H1 (cell line): Measurements from ENCODE around the gene MICALL2. TPM values are rescaled to one million over a fixed set of nuclear protein-coding genes. Genes with fewer than 3 reads are reported as not detected.
A peak's percentile ranks its signal among the peaks of the same experiment; 100 is the strongest.

ENCODE experiments used
- CTCF ChIA-PET: fragments of 300-600 bp; sonication (Branson Sonifier 250); formaldehyde crosslinking; loops from one replicate; lab custom pipeline; 2021; ENCODE audit not compliant: partially characterized antibody; lab: Charles Lee
- POLR2A ChIA-PET: fragments of 300-600 bp; sonication (Branson Sonifier 250); formaldehyde crosslinking; loops from one replicate; lab custom pipeline; 2021; ENCODE audit warnings: inconsistent platforms; ENCODE audit not compliant: partially characterized antibody; lab: Charles Lee
- DNase-seq, 2 experiments: peaks; one replicate each; pipeline versions ENCODE4 v3.0.0 to v3.0.0-alpha.2; 2010 to 2022; ENCODE audit warnings: low spot score in 2 of 2, low read depth in 1 of 2, mixed read lengths in 1 of 2
- FAIRE-seq: peaks from 2 replicates; lab custom pipeline; 2011; peaks lifted over from hg19 to GRCh38; lab: Jason Lieb, UNC
- H2AFZ ChIP-seq: 2 replicates; pipeline ENCODE4 v1.8.1; 2012; ENCODE audit warnings: low read length, inconsistent platforms
- H2AK5ac ChIP-seq: 2 replicates; pipeline ENCODE4 v1.6.1; 2013; ENCODE audit warnings: low read depth, low read length
- H2BK120ac ChIP-seq: replicated peaks from 2 replicates; pipeline ENCODE3; 2013; ENCODE audit warnings: low read depth, low read length, inconsistent platforms
- H2BK12ac ChIP-seq: 2 replicates; pipeline ENCODE4 v1.6.1; 2013; ENCODE audit warnings: low read depth, low read length
- H2BK15ac ChIP-seq: 2 replicates; pipeline ENCODE4 v1.6.1; 2013; ENCODE audit warnings: low read length
- H2BK20ac ChIP-seq: 2 replicates; pipeline ENCODE4 v1.6.1; 2013; ENCODE audit warnings: low read length
- H2BK5ac ChIP-seq: 2 replicates; pipeline ENCODE4 v1.6.1; 2013; ENCODE audit warnings: low read depth, low read length
- H3K14ac ChIP-seq: 2 replicates; pipeline ENCODE4 v1.6.1; 2013; ENCODE audit warnings: inconsistent platforms; ENCODE audit not compliant: insufficient read length
- H3K18ac ChIP-seq: 2 replicates; pipeline ENCODE4 v1.6.1; 2013; ENCODE audit warnings: low read length; ENCODE audit errors: extremely low read depth
- H3K23ac ChIP-seq: 2 replicates; pipeline ENCODE4 v1.6.1; 2013; ENCODE audit warnings: inconsistent platforms; ENCODE audit not compliant: insufficient read length
- H3K23me2 ChIP-seq: 2 replicates; pipeline ENCODE4 v1.6.1; 2013; ENCODE audit warnings: low read depth, low read length
- H3K27ac ChIP-seq: 2 replicates; pipeline ENCODE4 v1.6.1; 2011; ENCODE audit warnings: low read depth, low read length, inconsistent platforms
- H3K27me3 ChIP-seq, 4 experiments: replicated peaks in 1 of 4; 1 replicate in 1 of 4; 2 replicates in 3 of 4; pipeline versions ENCODE4 v1.6.1 to v1.8.1; 2011 to 2013; ENCODE audit warnings: low read length in 3 of 4, mild to moderate bottlenecking in 3 of 4, inconsistent platforms in 2 of 4, mixed read lengths in 2 of 4, moderate library complexity in 1 of 4; ENCODE audit not compliant: control insufficient read depth in 3 of 4, insufficient read depth in 3 of 4; ENCODE audit errors: extremely low read depth in 1 of 4
- H3K36me3 ChIP-seq, 4 experiments: 2 replicates each; pipeline versions ENCODE4 v1.6.1 to v1.8.1; 2011 to 2013; ENCODE audit warnings: mild to moderate bottlenecking in 4 of 4, low read length in 3 of 4, moderate library complexity in 2 of 4, control low read depth in 1 of 4, inconsistent platforms in 1 of 4; ENCODE audit not compliant: insufficient read depth in 4 of 4, control insufficient read depth in 2 of 4
- H3K4ac ChIP-seq: replicated peaks from 2 replicates; pipeline ENCODE3; 2013; ENCODE audit warnings: low read length, low read depth, mixed read lengths, inconsistent platforms; ENCODE audit not compliant: insufficient read length
- H3K4me1 ChIP-seq, 4 experiments: replicated peaks in 1 of 4; 1 replicate in 1 of 4; 2 replicates in 3 of 4; pipeline versions ENCODE4 v1.6.1 to v1.8.1; 2011 to 2013; ENCODE audit warnings: low read length in 3 of 4, inconsistent platforms in 2 of 4, mixed read lengths in 1 of 4; ENCODE audit not compliant: insufficient read depth in 4 of 4, control insufficient read depth in 3 of 4
- H3K4me2 ChIP-seq, 2 experiments: 2 replicates each; pipeline versions ENCODE4 v1.6.1 to v1.8.1; 2011 to 2013; ENCODE audit warnings: low read depth in 2 of 2, low read length in 2 of 2, control low read depth in 1 of 2, inconsistent platforms in 1 of 2, mild to moderate bottlenecking in 1 of 2; ENCODE audit not compliant: insufficient read depth in 1 of 2
- H3K4me3 ChIP-seq, 4 experiments: fragments of 200-600, 300-600 bp in 1 of 4; sonication (generic), shearing (Covaris generic), sonication (Bioruptor Twin) in 1 of 4; 2 replicates each; pipeline versions ENCODE4 v1.5.1 to v1.8.1; 2011 to 2016; ENCODE audit warnings: low read length in 4 of 4, low read depth in 3 of 4, control low read depth in 2 of 4, inconsistent platforms in 2 of 4, mild to moderate bottlenecking in 2 of 4, mixed read lengths in 1 of 4, moderate library complexity in 1 of 4; ENCODE audit not compliant: insufficient read depth in 2 of 4; ENCODE audit errors: extremely low read depth in 1 of 4
- H3K56ac ChIP-seq: replicated peaks from 2 replicates; pipeline ENCODE3; 2013; ENCODE audit warnings: low read depth, mild to moderate bottlenecking, mixed read lengths, low read length, inconsistent platforms; ENCODE audit not compliant: insufficient read length
- H3K79me1 ChIP-seq: 2 replicates; pipeline ENCODE4 v1.6.1; 2013; ENCODE audit warnings: low read depth, low read length, control low read depth
- H3K79me2 ChIP-seq, 2 experiments: 2 replicates each; pipeline versions ENCODE4 v1.6.1 to v1.8.1; 2012 to 2013; ENCODE audit warnings: low read length in 2 of 2, mild to moderate bottlenecking in 2 of 2, inconsistent platforms in 1 of 2; ENCODE audit not compliant: insufficient read depth in 2 of 2, control insufficient read depth in 1 of 2
- H3K9ac ChIP-seq, 4 experiments: replicated peaks in 1 of 4; 1 replicate in 1 of 4; 2 replicates in 3 of 4; pipeline versions ENCODE4 v1.6.1 to v1.8.1; 2011 to 2013; ENCODE audit warnings: low read depth in 3 of 4, low read length in 3 of 4, control low read depth in 2 of 4, mild to moderate bottlenecking in 2 of 4, moderate library complexity in 2 of 4, inconsistent platforms in 1 of 4; ENCODE audit errors: extremely low read depth in 1 of 4
- H3K9me3 ChIP-seq, 2 experiments: 2 replicates each; pipeline versions ENCODE4 v1.6.1 to v1.8.1; 2012 to 2013; ENCODE audit warnings: mild to moderate bottlenecking in 2 of 2, moderate library complexity in 2 of 2, control low read depth in 1 of 2, inconsistent platforms in 1 of 2, low read depth in 1 of 2, low read length in 1 of 2, mixed read lengths in 1 of 2; ENCODE audit not compliant: insufficient read depth in 2 of 2
- H4K20me1 ChIP-seq, 2 experiments: replicated peaks in 1 of 2; 2 replicates each; pipeline versions ENCODE3 to v1.8.1; 2011 to 2013; ENCODE audit warnings: inconsistent platforms in 2 of 2, low read length in 2 of 2, mild to moderate bottlenecking in 1 of 2; ENCODE audit not compliant: insufficient read depth in 2 of 2, control insufficient read depth in 1 of 2
- H4K5ac ChIP-seq: 2 replicates; pipeline ENCODE4 v1.6.1; 2013; ENCODE audit warnings: low read length, low read depth, mixed read lengths, inconsistent platforms; ENCODE audit not compliant: insufficient read length
- H4K8ac ChIP-seq: 2 replicates; pipeline ENCODE4 v1.8.0; 2013; ENCODE audit warnings: mild to moderate bottlenecking, moderate library complexity, low read length, inconsistent platforms; ENCODE audit not compliant: insufficient read depth; ENCODE audit errors: extremely low read depth
- H4K91ac ChIP-seq: replicated peaks from 2 replicates; pipeline ENCODE3; 2013; ENCODE audit warnings: low read length, mixed read lengths, inconsistent platforms; ENCODE audit not compliant: insufficient read length
- ATF3 ChIP-seq: IDR thresholded peaks from 2 replicates; pipeline ENCODE4 v1.6.1; 2011; ENCODE audit warnings: low read depth, mild to moderate bottlenecking, low read length; ENCODE audit not compliant: insufficient read depth
- BACH1 ChIP-seq: IDR thresholded peaks from 2 replicates; pipeline ENCODE4 v1.6.1; 2012; ENCODE audit warnings: low read length, improper control_type of control experiment
- E2F6 ChIP-seq: IDR thresholded peaks from 2 replicates; pipeline ENCODE4 v1.6.1; 2012; ENCODE audit warnings: inconsistent platforms
- EP300 ChIP-seq, 2 experiments: IDR thresholded peaks; 1 replicate in 1 of 2; 2 replicates in 1 of 2; pipeline ENCODE4 v1.6.1; 2011 to 2012; ENCODE audit warnings: low read depth in 2 of 2, low read length in 2 of 2, mild to moderate bottlenecking in 2 of 2, borderline replicate concordance in 1 of 2, inconsistent platforms in 1 of 2, moderate library complexity in 1 of 2
- JUND ChIP-seq: IDR thresholded peaks from 2 replicates; pipeline ENCODE4 v1.6.1; 2011; ENCODE audit warnings: mild to moderate bottlenecking, improper control_type of control experiment, low read length
- SP1 ChIP-seq: IDR thresholded peaks from 2 replicates; pipeline ENCODE4 v1.6.1; 2011; ENCODE audit warnings: low read depth, low read length
- TAF7 ChIP-seq: optimal IDR thresholded peaks from 2 replicates; pipeline ENCODE3; 2011; ENCODE audit warnings: low read depth, mild to moderate bottlenecking, inconsistent platforms, low read length, moderate library complexity, borderline replicate concordance
- TCF12 ChIP-seq: IDR thresholded peaks from 2 replicates; pipeline ENCODE4 v1.6.1; 2011; ENCODE audit warnings: low read depth, mild to moderate bottlenecking, low read length
- WGBS, 2 experiments: shearing (Covaris generic) in 1 of 2; methylation state at CpG; one replicate each; pipeline versions ENCODE4 v1.1.6 to v1.1.7; 2013 to 2015; ENCODE audit warnings: low lambda C conversion rate in 2 of 2, mixed read lengths in 2 of 2, inconsistent platforms in 1 of 2, low coverage in 1 of 2, missing lambda C conversion rate in 1 of 2; ENCODE audit not compliant: insufficient replicate concordance in 2 of 2, insufficient coverage in 1 of 2, insufficient read length in 1 of 2; ENCODE audit errors: extremely low coverage in 1 of 2, missing lambda C conversion rate in 1 of 2; 5-methylcytosine and 5-hydroxymethylcytosine counted together
- polyA plus RNA-seq, 7 experiments: library from polyadenylated mRNA; depleted of rRNA in 3 of 7; stranded (reverse) in 5 of 7; unstranded in 2 of 7; fragments of >200 nt in 5 of 7; fragments of 200-250 nt in 2 of 7; gene quantifications; 1 replicate in 5 of 7; 2 replicates in 1 of 7; 4 replicates in 1 of 7; pipeline versions ENCODE4 v1.2.1 to v1.2.3, GENCODE V29; 2011 to 2013; ENCODE audit warnings: missing spikeins in 2 of 7, mixed read lengths in 2 of 7
- total RNA-seq: library from RNA; stranded (reverse); fragmentation: NEBNext Ultra II Directional; extraction: Animal tissue kit (Norgen Biotek cat#: 25700); gene quantifications from 2 replicates; pipeline ENCODE4 v1.2.1, GENCODE V29; 2021
- TF ChIP-seq, protein P1 (sequence below): IDR thresholded peaks from 2 replicates; pipeline ENCODE4 v1.6.1; 2011; ENCODE audit warnings: low read length, improper control_type of control experiment

MICALL2 gene
- total and polyA plus RNA-seq, 2 of the 8 experiments (the other 6 are each of a cell fraction or from before 2014, with no cell fraction given), result 5.3 to 8.5 TPM

- no peak overlapping the region for H2BK12ac ChIP-seq
- peak overlapping the region; percentile 48; the same call in 1 of the 2 replicates for H3K18ac ChIP-seq
- H3K4ac ChIP-seq, result no peak overlapping the region
- no peak overlapping the region for H2AK5ac ChIP-seq
- H3K79me1 ChIP-seq, result no peaks in the 10 kb centered on the region
- H3K56ac ChIP-seq, result no peak overlapping the region
- FAIRE-seq (no peak), DNase-seq (no peak)
- H4K5ac ChIP-seq, result no peak overlapping the region
- ChIA-PET POLR2A (interaction anchor here (0.8 to 1.1 kb wide), 2 partner anchors 10 to 202 kb away, joined by 3 to 4 read pairs; no protein-coding TSS in a partner anchor), CTCF (interaction anchor here (2.0 kb wide), 1 partner anchor 10 kb away, joined by 15 read pairs; no protein-coding TSS in a partner anchor)
- H3K9me3 ChIP-seq, result no peaks in the 10 kb centered on the region
- H2BK15ac ChIP-seq, result no peak overlapping the region
- H3K9ac ChIP-seq, result no peak overlapping the region
- H3K23ac ChIP-seq, result no peak overlapping the region
- H3K27ac ChIP-seq, result no peak overlapping the region
- H2BK5ac ChIP-seq, result no peak overlapping the region; the same call in 1 of the 2 replicates
- no peak overlapping the region for H3K4me3 ChIP-seq
- H3K36me3 ChIP-seq, result no peaks in the 10 kb centered on the region
- no peaks in the 10 kb centered on the region for H3K27me3 ChIP-seq
- no peak overlapping the region for H3K14ac ChIP-seq
- no peak overlapping the region for H2BK120ac ChIP-seq
- WGBS, 2 experiments, result 73% methylated on average over 14 of the region's 24 CpGs; no CpG with 5 or more reads in 1 of the 2 experiments
- H4K91ac ChIP-seq, result no peak overlapping the region
- H2BK20ac ChIP-seq, result no peak overlapping the region
- no peaks in the 10 kb centered on the region for H3K23me2 ChIP-seq
- no peaks in the 10 kb centered on the region for H4K20me1 ChIP-seq
- peaks cover 0 to 6% (median 2%) of the 10 kb centered on the region in 4 experiments; a peak in 5 of 7 replicates for H3K4me1 ChIP-seq
- no peak overlapping the region for H3K4me2 ChIP-seq
- H3K79me2 ChIP-seq, result no peaks in the 10 kb centered on the region
- H4K8ac ChIP-seq, result no peak overlapping the region; the same call in 1 of the 2 replicates
- no peak overlapping the region for H2AFZ ChIP-seq
- peak; percentile 94 for TF ChIP-seq JUND
- TF ChIP-seq EP300 (IDR thresholded peaks at IDR 0.05; ENCODE audit: borderline replicate concordance in 1 of 2, low read depth in 2 of 2, low read length in 2 of 2), result peak in 1 of 2 experiments; percentile 80; a peak in 1 of 3 replicates
- TF ChIP-seq TAF7, result no peak
- peak; percentile 77 for TF ChIP-seq BACH1
- TF ChIP-seq TCF12, result 0 out of 2 replicates have a peak, but pooled peaks have one; percentile 67
- TF ChIP-seq, protein P1, sequence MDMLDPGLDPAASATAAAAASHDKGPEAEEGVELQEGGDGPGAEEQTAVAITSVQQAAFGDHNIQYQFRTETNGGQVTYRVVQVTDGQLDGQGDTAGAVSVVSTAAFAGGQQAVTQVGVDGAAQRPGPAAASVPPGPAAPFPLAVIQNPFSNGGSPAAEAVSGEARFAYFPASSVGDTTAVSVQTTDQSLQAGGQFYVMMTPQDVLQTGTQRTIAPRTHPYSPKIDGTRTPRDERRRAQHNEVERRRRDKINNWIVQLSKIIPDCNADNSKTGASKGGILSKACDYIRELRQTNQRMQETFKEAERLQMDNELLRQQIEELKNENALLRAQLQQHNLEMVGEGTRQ, result peak; percentile 95
- TF ChIP-seq ATF3, result peak; percentile 93
- TF ChIP-seq SP1, result 0 out of 2 replicates have a peak, but pooled peaks have one; percentile 20
- TF ChIP-seq E2F6, result peak; percentile 26; the same call in 1 of the 2 replicates
Measured at GRCh38 chr7:1422512-1423263, 36.6 kb downstream of the MICALL2 start.
